Measurements from ENCODE around the gene DCHS2. TPM values are rescaled to one million over a fixed set of nuclear protein-coding genes. Genes with fewer than 3 reads are reported as not detected.
"Not testable (repeated sequence)": the region's sequence is repeated elsewhere in the genome, so short reads cannot be mapped to it uniquely, and the experiment has no call there.

The DCHS2 gene
- polyA plus RNA-seq, 5 donors, result 1.2 to 3.2 (median 2.1) TPM

DNA sequence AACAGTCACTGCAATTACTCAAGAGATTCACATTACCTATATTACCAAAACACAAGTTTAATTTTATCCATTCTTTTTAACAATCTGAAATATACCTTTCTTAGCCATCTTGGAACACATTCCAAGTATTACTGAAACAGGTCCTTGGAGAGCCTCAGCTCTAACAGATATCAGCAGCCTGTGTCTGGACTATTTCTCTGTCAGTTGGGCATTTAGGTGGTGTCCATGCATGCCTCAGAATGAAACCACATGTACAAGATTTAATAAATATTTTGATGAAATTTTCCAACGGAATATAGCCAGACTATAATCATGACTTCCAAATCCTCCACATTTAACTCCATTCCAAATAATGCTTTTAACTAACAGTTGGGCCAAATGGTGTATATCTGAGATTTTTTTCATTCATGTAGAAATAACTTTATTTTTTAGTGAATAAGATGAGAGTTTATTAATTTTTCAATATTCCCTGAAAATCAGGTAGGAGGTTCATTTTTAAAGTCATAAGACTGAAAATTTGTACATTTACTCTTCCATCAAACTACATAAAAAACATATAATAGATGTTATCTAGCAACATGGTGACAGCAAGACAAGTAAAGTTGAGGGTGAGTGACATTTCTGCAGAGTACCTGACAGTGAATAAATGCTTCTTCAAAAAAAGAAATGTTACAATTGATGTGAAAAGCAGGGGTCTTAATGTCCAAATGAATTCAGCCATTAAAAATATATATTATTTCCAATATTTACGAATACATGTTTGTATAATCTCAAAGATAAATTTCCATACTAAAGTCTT is 174.2 kb downstream of the DCHS2 start:
- no peak for DNase-seq

DNA sequence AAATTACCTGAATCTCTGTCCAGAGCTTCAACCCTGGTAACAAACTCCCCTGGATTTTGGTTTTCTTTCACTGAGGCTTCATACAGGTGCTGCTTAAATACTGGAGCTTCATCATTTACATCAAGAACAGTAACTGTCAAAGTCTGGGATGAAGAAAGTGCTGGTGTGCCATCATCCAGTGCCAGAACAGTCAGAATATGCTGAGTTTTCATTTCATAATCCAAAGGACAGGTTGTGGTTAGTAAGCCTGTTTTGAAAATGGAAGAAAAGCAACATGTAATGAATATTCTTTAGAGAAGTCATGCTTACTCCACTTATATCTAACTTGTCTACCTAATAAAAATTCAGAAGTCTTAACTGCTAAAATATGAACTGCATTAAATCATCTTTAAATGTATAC is 175.9 kb downstream of the DCHS2 start:
- DNase-seq, result no peak

DNA sequence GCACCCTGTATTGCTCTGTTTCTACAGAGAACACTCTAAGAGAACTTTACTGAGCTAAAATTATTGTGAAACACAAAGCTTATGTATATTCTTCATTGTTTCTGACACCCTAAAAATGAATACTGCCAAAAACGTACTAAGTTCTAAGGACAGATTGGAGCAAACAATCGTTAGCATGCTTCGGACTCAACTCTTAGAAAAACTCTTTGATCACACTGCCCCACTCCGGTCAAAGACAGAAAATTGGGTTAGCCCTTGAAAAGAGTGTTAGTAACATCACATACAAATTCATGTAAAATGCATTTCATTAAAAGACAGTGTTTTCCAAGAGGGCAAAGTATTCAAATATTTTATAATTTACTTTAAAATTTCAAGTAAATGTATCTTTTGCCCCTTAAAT is 177.4 kb downstream of the DCHS2 start:
- DNase-seq, result peak; percentile 42 to 58

DNA sequence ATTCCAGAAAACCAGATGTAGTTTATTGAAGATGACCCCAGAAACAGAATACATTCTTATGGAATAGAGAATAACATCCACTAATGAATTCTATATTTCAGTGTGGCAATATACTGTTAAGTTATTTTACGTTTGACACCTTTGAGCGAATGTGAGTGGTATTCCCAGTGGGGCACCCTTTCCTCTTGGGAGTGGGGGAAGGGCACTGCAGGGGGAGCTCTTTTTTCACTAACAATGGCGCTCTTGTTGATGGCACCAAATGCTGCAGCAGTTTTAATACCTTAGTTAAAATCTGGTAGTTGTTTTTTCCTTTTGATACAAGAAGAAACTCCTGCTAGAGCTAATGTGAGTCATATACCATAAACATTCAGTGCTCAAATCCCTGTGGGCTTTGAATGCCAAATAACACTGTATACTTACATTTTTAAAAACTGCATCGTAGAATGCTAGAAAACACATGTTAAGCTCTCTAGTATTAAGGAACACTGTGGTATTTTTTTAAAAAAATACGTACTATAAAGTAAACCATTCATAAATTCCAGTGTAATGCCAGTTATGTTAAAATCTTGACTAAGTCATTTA is 178.5 kb downstream of the DCHS2 start:
- no peak for DNase-seq

DNA sequence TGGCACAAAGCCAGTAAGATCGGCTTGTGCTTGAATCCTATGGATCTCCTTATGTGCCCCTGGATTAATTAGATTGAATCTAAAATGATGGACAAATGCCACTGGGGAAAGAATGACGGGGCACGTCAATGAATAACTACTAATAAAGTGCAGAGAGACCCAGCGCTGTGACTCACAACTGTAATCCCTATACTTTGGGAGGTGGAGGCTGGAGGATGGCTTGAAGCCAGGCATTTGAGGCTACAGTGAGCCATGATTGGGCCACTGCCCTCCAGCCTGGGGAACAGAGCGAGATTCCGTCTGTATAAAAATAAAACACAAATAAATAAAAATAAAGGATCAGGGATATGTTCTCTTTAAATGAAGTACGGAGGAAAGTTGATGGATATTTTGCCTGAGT is 179.4 kb downstream of the DCHS2 start:
- no peak for DNase-seq

DNA sequence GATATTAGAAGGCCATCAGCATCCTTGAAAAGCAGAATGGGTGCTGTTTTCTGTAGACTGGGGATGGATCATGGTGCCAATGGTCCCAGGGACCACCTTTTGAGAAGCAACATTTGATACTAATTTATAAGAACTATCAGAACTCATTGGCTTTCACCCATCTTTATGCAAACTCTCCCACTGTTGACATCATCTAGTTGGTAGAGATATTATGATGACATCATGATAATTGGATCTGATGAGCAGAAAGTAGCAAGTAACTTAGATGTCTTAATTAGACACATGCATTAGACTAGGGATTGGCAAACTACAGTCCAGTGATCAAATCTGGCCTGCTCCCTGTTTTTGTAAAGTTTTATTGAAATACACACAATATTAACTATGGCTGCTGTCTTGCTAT is 181.0 kb downstream of the DCHS2 start:
- no peak for DNase-seq

DNA sequence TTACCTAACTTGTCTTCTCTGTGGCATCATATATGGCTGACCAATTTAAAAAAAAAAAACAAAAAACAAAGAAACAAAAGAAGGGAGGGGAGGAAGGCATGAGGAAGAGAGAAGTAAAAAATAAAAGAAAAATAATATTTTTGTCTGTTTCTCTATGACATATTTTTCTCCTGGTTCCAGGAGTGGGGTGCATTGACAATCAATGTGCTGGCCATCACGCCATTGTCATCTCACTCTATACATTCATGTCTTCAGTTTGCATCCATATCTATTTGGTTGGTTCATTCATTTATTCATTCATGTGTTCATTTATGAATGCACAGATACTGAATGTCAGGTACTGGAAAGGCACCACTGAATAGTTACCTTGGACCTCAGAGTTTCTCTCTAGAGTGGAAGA is 183.4 kb downstream of the DCHS2 start:
- DNase-seq, result no peak

DNA sequence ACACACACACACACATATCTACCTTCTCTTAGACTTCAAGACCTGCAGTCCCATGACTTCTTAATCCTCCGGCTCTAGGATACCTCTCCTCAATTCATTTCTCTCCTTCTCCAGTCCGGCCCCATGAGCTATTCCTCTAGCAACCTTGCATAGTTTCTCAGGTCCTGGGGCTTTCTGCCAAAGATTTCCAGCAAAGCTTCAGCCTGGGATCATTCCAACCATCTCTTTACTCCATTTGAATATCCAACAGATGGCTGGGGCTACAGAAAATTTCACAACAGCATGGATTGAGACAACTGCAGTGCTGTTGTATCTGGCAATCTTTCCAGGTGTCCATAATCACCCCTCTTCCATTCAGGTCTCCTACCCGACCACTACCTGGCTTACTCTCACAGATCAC is 184.1 kb downstream of the DCHS2 start:
- DNase-seq, result no peak

DNA sequence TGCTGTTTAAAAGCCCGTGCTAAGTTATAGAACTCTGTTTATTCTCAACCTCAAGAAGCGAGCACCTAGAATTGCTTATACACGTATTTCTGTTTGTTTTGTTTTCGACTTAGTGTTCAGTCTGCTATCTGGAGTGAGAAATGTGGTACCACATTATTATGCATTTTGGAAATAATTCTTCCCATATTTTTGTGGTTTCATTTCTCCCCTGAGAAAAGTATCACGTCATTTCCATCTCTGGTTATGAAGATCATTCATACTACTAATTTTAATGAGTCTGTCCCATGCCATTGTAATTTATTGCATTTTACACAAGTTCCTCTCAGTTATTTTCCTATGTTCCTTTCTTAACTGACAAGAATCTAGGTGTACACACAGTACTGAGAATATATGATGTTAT is 186.0 kb downstream of the DCHS2 start:
- DNase-seq, result no peak

DNA sequence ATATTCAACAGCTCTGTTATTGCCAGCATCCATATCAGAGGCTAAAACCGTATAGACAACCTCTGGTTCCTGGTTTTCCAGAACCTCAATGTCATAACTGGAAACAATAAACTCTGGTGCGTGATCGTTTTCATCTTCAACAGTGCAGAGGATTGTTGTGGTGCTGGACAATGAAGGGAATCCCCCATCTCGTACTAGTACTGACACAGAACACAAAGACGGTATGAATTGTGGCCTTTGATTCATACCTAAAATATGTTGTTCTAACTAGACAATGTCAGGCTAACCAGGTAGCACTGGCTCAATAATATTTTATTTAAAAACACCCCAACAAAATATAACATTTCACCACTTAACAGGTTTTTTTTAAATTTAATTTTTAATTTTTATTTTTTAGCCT is 186.9 kb downstream of the DCHS2 start:
- no peak for DNase-seq

DNA sequence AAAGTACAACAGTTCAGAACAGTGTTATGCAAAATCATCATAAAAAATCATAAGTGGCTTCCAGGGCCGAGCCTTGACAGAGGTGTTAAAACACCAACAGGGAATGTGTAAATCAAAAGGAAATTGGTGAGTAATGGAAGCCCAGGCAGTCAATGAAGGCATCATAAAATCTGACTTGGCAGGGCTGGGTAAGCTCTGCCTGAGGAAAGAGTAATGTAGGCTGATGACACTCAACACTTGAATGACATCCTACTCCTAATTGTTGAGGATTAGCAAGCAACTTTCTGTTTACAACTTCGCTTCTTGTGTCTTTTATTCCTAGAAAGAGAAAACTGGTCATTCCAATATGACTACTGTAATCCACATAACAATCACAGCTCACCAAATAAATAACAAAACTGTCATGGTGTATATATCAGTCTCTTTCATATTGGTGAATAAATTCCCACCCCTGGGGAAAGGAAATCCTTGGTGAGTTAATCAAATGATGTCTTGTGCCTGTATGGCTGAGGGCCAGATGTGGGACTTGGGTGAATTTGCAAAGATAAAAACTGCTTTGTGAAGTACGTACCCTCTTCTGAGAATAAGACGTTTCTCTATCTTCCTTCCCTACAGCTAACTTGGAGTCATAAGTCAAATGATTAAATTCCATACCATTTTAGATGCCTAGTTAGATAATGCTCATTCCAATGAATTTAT is 196.8 kb downstream of the DCHS2 start:
- no peak for DNase-seq

DNA sequence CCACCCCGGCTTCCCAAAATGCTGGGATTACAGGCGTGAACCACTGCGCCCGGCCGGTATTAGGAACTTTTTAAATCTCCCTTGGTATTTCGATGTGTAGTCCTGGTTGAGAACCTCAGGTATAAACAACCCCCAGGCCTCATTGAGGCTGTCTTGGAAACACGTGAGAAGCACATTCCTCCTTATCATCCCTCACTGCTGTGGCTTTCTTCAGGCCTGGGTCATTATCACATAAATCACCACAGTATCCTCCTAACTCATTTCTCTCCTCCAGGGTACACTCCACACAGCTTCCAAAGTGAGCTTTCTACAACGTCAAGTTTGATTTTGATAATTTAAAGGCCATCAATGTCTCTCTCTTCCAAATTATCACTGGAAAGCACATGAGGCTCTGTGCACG is 198.2 kb downstream of the DCHS2 start:
- DNase-seq, result no peak

DNA sequence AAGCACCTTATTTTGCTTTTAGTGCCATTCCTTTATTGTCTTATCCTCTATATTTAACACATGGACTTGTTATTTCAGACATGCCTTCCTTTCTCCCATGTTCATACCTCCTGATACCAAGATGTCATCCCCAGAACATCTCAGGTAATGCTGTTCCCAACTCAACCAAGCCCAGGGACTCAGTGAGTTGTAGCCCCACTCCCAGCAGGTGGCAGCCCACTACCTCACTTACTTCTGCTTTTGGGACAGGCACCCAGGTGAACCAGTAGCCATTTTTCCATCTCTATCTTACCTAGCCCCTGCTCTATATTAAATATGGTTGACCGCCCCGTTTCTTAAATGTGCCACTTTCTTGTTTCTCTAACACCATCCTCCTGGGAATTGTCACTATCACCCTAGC is 199.0 kb downstream of the DCHS2 start:
- DNase-seq, result no peak

DNA sequence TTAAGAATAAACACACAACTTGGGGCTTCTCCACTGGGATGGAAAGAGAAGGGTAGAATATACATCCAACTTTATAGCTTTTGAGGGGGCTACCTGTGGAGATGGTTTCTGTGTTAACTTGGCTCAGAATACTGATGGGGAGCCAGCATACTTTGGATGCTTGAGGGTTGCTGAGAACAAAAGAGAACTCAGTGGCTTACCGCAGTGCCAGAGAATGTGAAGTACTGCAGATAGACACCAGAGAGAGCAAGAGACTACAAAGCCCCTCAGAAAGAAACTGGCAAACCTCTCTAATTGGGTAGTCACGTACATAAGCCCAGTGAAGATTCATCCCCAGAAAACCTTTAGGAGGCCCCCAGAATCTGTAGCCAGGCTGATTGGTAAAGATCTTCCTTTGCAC is 214.4 kb downstream of the DCHS2 start:
- no peak for DNase-seq

DNA sequence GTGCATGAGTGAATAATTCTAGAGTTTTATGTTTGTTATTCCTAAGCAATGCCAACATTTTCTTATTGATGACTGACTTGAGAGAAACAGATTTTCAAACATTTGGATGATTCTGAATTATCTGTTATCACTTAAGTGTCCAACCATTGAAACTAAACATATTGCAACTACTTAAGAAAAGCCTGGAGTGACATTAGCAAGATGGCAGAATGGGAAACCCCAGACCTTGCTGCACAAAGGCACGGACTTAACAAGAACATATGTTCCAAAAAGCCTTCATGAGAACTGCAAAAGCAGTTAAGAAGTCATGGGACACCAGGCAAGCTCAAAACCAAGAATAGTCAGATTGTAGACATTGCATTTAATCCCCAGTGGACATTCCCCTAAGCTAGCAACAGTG is 215.1 kb downstream of the DCHS2 start:
- no peak for DNase-seq

DNA sequence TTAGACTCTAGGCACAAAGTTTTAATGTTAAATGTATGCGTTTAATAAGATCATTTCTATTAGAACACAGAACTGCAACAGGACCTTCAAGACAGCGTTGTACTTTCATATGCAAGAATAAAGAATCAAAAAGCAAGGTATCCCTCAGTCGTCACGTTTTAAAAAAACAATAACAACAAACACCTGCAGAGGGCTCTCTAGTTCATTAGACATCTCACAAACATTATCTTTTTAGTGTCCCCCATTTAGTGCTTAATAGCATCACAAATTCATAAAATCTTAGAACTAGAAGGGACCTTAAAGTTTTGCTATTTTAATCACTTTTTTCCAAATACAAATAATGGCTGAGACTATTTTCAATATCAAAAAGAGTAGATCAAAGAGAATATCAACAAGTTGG is 236.6 kb downstream of the DCHS2 start:
- no peak for DNase-seq

DNA sequence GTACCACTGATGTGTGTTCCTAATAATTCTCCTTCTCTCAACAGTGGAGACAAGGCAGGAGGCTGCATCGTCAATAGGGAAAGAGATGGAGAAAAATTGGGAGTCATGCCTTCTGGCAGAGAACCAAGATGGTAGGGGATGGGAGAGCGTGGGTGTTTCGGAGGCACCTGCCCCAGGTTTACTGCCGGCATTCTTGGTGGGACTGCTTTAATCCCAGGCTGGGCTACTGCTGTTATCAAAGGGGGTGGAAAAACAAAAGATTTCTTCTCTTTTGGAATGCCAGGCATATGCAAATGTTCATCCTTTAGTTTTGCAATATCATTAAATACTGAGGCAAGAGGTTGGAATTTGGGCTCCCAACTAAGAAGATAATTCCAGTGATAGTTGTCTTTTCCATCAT is 257.0 kb downstream of the DCHS2 start:
- DNase-seq, result no peak

DNA sequence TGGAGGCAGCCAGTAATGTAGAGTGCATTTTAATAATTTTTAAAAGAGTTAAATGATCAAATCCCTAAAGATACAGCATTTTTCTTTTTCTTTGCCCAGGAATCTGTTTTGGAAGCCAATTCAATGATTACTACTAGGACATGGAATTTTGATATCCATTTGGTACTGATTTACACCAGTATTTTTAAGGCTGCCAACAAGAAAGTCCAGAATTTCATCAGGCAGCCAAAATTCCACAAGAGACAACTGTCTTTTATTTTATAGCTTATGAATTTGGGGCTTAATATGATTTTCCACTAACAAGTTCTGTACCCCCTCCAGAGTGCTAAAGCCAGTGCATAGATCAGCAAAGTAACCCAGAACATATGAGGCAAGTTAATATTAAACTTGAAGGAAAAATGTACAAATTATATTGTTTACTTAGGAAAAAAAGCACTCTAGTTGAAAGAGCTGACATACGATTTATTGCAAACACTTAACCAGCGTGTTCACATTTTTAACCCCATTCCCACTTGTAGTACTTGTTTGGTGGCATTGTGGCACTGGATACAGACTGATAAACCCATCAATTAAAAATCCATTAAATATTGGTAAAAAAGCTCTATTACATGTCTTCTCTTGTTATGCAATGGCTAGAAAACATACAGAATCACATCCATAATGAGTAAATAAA is 259.7 kb downstream of the DCHS2 start:
- no peak for DNase-seq

DNA sequence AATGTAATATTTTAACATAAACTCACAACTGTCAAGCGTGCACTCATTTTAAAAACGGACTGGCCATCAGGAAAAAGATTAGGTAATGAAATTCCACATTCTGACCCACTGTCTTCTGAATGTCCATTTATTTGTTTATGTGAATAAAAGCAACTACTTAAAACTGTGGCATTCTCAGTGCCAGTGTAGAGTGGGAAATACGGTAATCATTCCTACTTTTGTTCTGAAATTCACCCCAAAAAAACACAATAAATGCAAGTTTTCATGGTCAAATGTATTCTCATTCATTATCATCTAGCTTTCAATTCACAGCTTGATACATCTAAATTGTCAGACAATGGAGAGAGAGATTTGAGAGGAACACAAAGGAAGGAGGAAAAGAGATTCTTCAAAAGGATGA is 260.9 kb downstream of the DCHS2 start:
- no peak for DNase-seq

DNA sequence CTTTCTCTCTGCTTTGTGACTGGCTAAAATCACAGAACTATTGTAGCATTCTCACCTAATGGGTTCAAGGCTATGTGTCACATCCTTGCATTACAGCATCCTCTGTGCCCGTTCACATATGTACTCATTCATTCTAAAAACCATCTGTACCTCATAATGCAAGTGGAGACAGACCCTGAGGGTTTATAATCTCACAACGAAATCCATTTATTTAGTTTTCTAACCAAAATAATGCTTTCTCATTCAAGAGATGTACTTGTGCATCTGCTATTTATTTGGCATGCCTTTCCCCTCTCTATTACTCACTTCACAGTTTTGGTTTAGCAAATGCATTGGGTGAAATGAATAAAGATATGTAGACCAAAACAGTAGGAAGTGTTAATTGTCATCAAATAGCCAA is 261.5 kb downstream of the DCHS2 start:
- no peak for DNase-seq

DNA sequence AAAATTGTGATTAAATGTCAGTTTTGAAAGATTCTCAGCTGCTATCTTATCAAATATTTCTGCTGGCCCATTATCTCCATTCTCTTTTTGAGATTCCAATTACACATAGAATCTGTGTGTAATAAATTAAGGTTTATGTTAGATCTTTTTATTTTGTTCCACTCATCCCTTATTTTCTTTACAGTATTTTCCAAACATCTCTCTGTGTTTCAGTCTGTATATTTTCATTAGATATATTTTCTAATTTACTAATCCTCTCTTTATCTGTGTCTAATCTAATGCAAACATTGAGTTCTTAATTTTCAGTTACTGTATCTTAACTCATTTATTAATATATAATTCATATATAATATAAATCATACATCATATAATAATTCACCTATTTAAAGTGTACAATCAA is 268.7 kb downstream of the DCHS2 start:
- DNase-seq, result no peak

DNA sequence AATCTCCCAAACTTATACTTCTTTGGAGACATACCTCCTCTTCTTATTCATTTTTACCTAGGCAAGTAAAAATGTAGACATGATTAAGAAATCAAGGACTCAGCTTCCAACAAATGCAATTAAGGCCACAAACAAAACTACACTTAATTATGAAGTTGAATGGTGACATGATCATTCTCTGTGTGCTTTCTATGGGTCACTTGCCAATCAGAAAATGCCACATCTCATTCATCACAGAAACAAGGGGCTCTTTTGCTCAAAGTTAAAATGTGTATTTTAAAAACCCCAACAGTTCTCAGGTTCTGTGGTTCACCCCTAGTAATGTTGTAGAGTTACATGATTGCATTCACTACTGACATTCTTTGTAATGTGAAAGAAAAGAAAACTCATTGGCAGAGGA is 273.5 kb downstream of the DCHS2 start:
- no peak for DNase-seq

DNA sequence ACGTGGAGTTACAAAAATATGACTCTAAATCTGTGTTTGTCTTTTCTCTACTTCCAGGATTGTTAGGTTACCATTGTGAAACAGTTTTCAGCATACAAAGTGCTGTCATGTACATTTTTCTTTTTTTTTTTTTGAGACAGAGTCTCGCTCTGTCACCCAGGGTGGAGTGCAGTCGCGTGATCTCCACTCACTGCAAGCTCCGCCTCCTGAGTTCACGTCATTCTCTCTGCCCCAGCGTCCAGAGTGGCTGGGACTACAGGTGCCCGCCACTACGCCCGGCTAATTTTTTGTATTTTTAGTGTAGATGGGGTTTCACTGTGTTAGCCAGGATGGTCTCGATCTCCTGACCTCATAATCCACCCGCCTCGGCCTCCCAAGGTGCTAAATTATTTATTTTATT is 274.2 kb downstream of the DCHS2 start:
- DNase-seq, result not testable (repeated sequence)

Measured in right lung (tissue), 5 donors.